Amygdala (tissue), 56 donors: Measurements from ENCODE around the gene INHBB.
"Not testable (repeated sequence)": the region's sequence is repeated elsewhere in the genome, so short reads cannot be mapped to it uniquely, and the experiment has no call there.

Source experiments
- DNase-seq, 56 donors: peaks; one replicate each; lab custom pipeline; 2025; lab: John Stamatoyannopoulos, UW

The INHBB gene

DNA sequence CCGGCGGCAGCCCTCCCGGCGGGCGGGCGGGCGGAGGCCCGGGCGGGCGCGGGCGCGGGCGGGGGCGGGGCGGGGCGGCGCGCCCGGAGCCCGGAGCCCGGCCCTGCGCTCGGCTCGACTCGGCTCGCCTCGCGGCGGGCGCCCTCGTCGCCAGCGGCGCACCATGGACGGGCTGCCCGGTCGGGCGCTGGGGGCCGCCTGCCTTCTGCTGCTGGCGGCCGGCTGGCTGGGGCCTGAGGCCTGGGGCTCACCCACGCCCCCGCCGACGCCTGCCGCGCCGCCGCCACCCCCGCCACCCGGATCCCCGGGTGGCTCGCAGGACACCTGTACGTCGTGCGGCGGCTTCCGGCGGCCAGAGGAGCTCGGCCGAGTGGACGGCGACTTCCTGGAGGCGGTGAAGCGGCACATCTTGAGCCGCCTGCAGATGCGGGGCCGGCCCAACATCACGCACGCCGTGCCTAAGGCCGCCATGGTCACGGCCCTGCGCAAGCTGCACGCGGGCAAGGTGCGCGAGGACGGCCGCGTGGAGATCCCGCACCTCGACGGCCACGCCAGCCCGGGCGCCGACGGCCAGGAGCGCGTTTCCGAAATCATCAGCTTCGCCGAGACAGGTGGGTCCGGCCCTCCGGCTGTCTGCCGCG is at the start of gene INHBB:
Gene INHBB, plus strand, starts transcription at position 111 of the 641 bp plus-strand sequence. Its CDS starts 53 bp downstream, at position 164.
- no peak for DNase-seq

DNA sequence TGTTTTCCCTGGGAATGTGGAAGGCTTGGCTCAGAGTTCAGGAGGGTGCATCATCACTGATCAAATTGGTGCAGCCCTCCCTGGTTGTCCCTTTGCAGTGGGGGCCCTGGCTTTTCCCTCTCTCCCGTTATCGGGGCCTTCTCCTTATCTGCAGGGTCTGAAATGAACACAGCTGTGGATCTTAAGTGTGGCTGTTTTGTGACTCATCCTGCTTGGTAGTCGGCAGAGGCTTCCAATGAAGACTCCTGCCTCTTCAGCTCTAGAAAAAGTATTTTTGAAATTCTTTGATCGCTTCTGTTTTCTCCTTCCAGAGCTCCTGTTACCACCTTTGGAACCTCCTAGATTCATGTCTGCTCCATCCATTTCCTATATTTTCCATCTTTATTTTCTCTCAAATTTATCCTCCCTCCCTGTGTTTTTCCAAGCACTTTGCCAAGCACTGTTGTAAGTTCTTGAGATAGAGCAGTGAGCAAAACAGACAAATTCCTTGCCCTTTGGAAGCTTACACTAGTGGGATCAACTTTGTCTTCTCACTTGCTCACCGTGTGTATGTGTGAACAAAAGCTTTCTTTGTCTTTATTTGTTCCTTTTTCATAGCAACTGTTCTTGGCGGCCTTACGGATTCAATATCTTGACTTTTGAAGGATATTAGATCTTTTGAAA is 47.6 kb upstream of the INHBB start:
- no peak for DNase-seq

DNA sequence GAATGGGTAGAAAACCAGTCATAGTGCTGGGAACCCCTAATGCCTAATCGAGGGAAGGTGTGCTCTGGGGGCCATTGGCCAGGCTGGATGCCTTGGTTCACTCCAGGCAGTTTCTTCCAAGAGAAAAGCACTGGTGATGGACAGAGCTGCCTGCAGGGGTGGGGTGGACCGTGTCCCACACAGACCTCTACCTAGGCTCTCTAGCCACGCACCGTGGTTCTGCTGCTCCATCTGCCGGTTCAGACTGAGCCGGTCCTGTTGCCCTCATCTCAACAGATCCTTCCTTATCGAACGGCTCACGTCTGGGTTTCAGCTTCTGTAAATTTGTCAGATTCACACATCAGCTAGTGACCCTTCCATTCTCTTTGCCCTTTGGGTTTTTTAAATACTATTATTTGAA is 46.9 kb upstream of the INHBB start:
- DNase-seq = no peak

DNA sequence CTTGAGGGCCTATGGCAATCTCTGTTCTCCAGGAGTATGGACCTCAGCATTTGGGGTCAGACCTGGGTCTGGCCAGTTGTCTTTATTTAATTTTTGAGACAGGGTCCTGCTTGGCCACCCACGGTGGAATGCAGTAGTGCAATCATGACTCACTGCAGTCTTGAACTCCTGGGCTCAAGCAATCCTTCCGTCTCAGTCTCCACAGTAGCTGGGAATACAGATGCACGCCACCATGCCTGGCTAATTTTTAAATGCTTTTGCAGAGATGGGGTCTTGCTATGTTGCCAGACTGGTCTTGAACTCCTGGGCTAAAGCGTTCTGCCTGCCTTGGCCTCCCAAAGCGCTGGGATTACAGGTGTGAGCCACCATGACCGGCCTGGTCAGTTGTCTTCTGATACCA is 46.4 kb upstream of the INHBB start:
- no peak for DNase-seq

DNA sequence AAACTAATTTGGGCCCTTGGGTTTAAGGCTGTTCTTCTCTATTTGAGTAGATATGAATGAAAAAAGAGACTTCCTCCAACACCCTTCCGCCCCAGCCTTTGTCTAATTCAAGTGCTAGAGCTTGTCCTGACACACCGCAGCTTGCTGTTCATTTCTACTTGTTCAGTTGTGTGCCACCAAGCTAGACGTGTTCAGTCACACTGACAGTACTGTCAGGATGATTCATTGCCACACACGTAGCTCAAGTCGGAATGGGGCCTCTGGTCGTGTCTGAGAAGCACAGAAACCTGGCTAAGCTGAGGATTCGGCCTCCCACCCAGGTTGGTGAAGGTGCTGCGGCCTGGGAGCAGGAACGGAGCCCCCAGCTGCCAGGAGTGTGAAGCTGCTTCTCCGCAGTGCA is 45.6 kb upstream of the INHBB start:
- DNase-seq = no peak

DNA sequence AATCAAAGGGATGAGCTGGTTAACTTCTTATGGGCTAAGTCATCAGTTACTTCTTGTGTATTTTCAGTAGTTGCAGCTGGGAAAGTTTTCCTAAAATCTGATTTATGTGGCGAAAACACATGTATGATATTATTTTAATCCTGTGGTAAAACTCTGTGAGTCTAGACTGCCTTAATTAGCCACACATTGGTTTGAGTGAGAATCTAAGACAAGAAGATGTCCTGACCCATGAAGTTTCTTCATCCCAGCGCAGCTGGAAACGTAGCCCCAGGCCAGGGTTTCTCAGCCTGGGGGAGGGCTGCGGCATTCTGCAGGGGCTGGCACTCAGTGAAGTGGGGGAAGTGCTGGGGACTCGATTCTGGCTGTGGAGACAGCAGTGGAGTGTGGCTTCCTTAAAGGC is 44.7 kb upstream of the INHBB start:
- no peak for DNase-seq

DNA sequence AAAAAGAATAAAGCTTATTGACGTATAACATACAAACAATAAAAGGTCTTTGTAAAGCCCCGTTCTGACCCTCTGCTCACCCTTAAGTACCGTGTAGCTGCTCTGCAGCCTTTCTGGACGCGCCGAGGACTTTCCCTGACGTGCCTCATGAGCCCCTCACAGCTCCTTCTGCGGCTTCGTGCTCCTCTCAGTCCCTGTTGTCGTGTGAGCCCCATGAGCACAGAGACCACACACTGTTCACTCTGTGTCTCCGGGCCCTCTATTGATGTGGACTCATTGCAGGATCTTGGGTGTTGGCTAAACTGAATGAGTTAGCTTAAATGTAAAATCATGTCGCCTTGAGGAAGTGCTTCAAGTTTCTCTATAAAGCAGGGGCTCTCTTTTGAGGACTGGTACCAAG is 43.6 kb upstream of the INHBB start:
- DNase-seq = no peak

DNA sequence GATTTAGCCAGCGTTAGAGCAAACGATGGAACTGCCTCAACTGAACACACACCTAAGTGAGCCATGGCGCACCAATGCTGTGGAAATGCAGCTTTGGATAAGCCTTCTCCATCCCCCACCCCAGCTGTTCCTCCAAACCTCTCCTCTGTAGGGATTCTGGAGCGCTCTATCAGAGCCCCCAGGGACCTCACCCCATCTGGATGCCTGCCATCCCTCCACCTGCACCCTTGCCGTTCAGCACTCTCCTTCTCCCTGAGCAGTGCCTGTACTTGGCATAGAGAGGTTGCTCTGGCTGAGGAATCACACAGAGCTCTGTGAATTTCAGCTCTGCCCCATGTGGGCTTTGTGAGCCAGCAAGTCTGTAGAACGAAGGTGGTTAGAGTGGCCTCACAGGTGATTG is 42.8 kb upstream of the INHBB start:
- DNase-seq = no peak

DNA sequence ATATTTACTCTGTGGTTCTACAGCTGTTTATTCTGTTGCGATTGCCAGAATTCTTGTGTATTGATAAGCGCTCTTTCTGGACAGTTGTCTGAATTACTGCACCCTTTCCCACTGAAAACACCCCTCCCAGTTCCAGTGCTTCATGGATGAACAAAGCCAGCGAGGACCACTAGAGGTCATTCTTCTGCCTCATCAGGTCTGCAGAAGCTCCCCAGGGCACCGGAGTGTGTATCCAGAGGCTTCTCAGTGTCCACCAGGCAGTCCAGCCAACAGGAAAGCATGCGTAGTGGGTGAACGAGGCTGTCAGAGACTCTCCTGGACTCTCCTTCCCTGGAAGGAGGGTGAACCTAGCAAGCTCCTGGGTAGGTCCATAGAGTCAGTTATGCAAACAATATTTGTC is 40.6 kb upstream of the INHBB start:
- DNase-seq = peak in 2 of 56 donors; percentile 14 to 15

DNA sequence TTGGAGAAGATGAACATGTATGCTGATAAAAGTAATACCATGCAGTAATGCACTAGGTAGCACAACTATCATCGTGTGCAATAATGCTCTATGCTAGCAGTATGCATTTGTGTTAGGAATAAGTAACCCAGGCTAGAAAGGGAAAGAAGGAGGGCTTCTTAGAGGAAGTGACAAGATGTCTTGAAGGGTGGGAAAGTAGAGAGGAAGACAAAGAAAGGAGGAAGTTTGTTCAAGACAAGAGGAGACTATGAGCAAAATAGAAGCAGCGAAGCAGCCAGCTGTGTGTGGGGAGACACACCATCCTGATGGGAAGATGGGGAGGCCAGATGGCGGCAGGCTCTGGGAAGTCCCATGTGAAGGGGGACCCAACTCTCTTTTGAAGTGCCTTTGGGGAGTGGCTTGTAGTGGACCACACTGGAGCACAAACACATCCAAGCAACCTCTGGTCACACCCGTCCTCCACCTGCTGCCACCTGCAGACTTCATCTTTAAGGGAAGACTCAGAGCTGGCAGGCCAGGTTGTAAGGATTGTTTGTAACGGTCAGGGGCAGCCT is 39.9 kb upstream of the INHBB start:
- DNase-seq = no peak

DNA sequence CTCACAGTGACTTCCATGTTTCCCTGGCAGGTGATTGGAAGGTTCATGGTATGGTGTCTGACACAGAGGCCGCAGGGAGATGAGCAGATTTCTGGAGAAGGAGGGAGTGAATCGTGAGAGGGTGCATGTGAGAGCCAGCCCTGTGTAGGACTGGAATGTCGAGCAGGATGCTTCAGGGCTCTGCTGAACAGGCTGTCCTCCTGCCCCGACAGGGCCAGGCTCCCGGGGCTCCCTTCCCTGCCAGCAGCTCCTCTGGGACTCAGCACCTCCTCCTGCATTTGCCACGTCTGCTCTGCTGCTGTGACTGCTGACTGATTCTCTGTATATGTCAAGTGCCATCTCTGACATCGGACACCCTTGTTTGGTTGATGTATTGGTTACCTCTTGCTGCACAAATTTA is 38.5 kb upstream of the INHBB start:
- DNase-seq = no peak

DNA sequence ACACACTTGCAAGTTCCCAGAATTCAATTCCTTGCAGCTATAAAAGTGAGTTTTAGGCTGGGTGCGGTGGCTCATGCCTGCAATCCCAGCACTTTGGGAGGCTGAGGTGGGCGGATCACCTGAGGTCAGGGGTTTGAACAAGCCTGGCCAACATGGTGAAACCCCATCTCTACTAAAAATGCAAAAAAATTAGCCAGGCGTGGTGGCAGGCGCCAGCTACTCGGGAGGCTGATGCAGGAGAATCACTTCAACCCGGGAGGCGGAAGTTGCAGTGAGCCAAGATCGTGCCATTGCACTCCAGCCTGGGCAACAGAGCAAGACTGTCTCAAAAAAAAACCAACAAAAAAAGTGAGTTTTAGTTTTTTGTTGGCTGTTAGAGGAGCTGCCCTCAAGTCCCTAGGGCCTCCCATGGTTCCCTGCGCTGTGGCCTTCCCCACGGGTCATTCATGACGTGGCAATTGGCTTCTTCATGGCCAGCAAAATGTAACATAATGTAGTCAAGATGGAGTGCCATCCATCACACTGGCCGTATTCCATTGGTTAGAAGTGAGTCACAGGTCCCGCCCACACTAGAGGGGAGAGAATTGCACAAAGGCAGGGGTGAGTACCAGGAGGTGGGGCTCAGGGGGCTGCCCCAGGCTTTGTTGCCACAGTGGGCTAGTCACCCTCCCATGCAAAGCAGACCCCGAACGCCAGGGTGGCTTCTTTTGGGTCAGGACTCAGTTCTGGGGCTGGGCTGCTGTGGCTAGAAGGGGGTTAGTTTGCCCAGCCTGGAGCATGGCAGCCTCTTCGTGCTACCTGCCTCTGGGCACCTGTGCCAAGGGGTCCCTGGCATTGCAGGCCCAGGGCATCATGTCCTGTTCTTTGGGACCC is 37.7 kb upstream of the INHBB start:
- DNase-seq = no peak

DNA sequence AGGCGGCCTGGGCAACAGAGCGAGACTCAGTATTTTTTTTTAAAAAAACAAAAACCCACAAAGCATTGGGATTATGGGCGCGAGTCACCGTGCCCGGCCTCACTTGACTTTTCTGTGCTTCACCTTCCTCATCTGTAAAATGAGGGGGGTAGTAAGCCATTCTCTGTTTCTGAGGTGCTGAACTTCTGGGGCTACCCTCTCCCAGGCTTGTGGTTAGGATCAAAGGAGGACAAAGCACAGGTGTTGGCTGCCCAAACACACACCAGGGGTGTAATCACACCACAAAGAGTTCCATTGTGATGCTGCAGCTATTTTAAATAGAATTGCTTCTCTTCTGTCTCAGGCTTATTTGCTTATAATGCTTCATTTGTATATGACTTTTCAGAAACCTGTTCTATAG is 35.8 kb upstream of the INHBB start:
- DNase-seq = no peak

DNA sequence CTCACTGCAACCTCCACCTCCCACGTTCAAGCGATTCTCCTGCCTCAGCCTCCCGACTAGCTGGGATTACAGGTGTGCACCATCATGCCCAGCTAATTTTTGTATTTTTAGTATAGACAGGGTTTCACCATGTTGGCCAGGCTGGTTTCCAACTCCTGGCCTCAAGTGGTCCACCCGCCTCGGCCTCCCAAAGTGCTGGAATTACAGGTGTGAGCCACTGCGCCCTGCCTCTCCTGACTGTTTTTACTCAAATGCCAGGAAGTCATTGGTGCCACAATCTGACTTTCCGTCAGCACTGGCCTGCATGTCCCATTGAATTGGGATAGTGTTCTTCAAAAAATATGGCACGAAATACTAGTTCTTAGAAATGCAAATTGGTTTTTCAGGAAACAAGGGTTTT is 35.1 kb upstream of the INHBB start:
- not testable (repeated sequence) for DNase-seq

DNA sequence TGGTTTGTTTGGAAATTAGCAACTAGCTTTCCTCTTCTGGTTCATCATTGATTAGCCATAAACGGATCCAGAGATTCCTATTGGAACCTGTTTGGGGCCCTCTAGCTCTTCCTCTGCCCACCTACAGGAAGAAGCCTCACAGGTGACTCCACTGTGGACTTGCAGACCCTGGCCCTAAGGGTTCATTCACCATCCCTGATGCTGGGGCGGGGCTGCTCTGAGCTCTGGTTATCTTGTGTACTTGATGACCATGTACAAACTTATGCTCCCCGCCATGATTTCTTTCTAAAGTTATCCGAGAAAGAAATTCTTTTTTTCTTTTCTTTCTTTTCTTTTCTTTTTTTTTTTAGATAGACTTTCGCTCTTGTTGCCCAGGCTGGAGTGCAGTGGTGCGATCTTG is 33.9 kb upstream of the INHBB start:
- DNase-seq = no peak

DNA sequence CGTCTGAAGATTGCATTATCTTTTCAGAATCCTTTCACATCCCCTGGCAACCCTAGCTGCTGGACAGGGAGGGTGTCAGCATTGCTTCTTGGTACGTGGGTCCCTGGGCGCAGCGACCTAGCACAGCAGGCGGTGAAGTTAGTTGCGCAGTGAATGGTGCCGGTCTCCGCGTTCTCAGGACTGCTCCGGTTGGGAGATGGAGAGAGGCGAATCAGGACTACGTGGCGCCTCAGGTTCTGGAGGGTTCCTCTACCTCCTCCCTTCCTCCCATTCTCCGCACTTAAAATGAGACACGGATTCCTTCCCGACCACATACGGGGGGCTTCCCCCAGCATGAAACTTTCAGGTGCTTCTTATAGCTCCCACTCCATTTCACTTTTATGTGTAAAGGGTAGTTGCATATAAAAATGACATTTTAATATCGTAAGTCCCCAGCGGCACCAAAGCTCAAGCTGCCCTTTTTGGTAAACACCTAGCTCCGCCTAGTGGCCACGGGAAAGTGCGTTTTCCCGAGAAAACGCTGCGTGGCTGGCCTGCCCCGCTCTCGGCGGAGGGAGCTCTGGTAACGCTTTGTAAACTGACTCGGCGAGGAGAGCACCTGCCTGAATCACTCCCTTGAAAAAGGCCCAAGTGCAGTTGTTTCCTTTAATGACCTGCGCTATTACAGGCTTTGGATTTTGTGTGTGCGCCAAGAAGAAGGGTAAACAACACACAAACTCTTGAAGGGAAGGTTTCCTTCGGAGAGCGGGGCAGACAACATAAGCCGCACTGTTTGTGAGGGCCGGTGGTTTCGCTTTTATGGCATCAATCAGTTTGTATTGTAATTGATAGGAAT is 32.9 kb upstream of the INHBB start:
- DNase-seq = peak in 55 of 56 donors; percentile 10 to 86 (median 63)

DNA sequence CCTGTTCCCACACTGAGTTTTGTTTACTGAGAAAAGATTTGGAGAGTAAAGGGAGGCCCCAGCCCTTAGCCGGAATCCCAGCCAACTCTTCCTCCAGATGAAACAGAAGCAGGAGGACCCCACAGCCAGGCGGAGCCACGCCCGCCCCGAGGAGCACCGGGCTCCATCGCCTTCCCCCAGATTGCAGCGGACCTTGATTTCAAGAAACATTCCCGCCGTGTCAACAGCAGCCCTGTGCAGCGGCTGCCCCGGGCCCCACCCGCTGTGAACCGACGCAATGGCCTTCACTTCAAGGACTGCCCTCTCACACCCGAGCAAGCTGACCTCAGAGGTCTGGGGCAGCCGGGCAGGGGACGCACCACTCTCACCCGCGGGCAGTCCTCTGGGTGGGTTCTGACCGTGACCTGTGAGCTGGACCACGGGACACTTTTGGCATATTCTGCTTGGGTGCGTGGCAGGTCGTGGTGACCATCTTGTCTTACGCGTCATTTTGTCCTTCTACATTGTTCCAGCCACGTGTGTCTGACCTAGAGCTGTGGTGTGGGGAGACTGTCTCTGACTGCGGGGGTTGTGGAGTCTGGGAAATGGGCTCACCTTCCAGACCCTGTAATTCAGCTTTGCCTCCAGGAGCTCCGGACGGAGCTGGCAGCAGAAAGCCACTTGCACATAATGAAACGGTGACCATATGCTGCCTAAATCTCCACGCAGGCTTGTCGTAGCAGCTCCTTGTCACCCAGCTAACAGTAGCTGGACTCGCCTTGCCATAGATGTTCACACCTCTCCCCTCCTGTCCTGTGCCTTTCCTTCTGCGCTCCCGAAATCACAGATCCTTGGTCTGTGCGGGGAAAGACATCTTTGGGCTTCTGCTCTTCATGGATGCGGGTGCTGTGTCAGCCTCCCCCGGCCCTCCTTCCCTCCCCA is 32.0 kb upstream of the INHBB start:
- DNase-seq = peak in 1 of 56 donors; percentile 14

DNA sequence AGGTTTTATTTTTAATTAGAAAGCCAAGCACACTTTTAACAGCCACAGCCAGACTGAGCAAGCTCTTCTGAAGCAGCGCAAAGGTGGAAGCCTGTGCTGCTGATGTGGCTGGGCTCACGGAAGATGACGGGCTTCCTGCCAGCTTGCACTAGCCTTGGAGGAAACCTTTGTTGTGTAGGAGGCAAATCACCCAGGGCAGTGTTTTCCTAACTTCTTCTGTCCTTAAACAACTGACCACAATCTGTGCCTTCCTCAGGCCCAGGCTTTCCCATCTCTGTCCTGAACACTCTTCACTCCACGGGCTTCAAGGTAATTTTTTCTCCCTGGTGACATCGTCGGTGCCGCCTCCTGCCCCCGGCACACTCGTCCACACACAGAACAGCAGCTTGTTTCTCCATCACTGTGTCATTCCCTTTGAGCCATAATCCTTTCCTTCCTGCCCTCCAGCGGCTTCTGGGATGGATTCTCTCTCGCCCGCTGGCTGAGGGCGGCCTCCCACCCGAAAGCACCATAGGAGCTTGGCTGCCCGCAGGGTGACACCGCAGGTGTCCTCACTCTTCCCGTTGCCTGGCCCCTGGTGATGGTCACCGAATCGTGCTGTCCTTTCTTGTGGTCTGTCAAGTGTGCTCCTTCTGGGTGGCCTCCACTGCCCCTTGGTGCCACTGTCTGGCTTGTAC is 31.1 kb upstream of the INHBB start:
- no peak for DNase-seq
